Measurements from ENCODE around the gene FBXW4.
"Not testable (repeated sequence)": the region's sequence is repeated elsewhere in the genome, so short reads cannot be mapped to it uniquely, and the experiment has no call there.

The FBXW4 gene

GRCh38 chr10:101607124-101607523 lies 87.8 kb downstream of the FBXW4 start:
- TF ChIP-seq CTCF (IDR thresholded peaks at IDR 0.05; ENCODE audit: borderline replicate concordance, control extremely low read depth, extremely low read depth, insufficient read depth, missing control alignments), result no peak
- DNase-seq (ENCODE audit: low spot score), result no peak
- in situ Hi-C loops (cut with MboI; ENCODE audit: low sequenced_read_pairs, unreplicated experiment), result loop anchor here (5.0 to 10.0 kb wide), 2 partner anchors 175 to 468 kb away; partner anchors contain the start of gene NPM3

- in situ Hi-C loops (cut with MboI; ENCODE audit: low sequenced_read_pairs, unreplicated experiment), result loop anchor here (10.0 kb wide), 1 partner anchor 472 kb away; no protein-coding TSS in a partner anchor
Observed at GRCh38 chr10:101602761-101603398, 92.1 kb downstream of the FBXW4 start.

GRCh38 chr10:101601541-101601940 lies 93.4 kb downstream of the FBXW4 start:
- no peak for TF ChIP-seq CTCF (IDR thresholded peaks at IDR 0.05; ENCODE audit: borderline replicate concordance, control extremely low read depth, extremely low read depth, insufficient read depth, missing control alignments)
- no peak for DNase-seq (ENCODE audit: low spot score)

More at GRCh38 chr10:101602761-101603398, 92.1 kb downstream of the FBXW4 start:
- DNase-seq (ENCODE audit: low spot score), result peak; percentile 88
- peak; percentile 97 for TF ChIP-seq CTCF (IDR thresholded peaks at IDR 0.05; ENCODE audit: borderline replicate concordance, control extremely low read depth, extremely low read depth, insufficient read depth, missing control alignments)

GRCh38 chr10:101597091-101597900 lies 97.7 kb downstream of the FBXW4 start:
- in situ Hi-C loops (cut with MboI; ENCODE audit: low sequenced_read_pairs, unreplicated experiment), result no loop called here
- TF ChIP-seq CTCF (IDR thresholded peaks at IDR 0.05; ENCODE audit: borderline replicate concordance, control extremely low read depth, extremely low read depth, insufficient read depth, missing control alignments), result no peak
- DNase-seq (ENCODE audit: low spot score), result no peak

More at GRCh38 chr10:101601541-101601940, 93.4 kb downstream of the FBXW4 start:
- in situ Hi-C loops (cut with MboI; ENCODE audit: low sequenced_read_pairs, unreplicated experiment), result loop anchor here (10.0 kb wide), 1 partner anchor 473 kb away; no protein-coding TSS in a partner anchor

- in situ Hi-C loops (cut with MboI; ENCODE audit: low sequenced_read_pairs, unreplicated experiment), result no loop called here
- no peak for DNase-seq (ENCODE audit: low spot score)
- TF ChIP-seq CTCF (IDR thresholded peaks at IDR 0.05; ENCODE audit: borderline replicate concordance, control extremely low read depth, extremely low read depth, insufficient read depth, missing control alignments), result no peak
Observed at GRCh38 chr10:101595591-101596433, 99.2 kb downstream of the FBXW4 start.

GRCh38 chr10:101593331-101593730 lies 101.6 kb downstream of the FBXW4 start:
- DNase-seq (ENCODE audit: low spot score); in situ Hi-C loops (cut with MboI; ENCODE audit: low sequenced_read_pairs, unreplicated experiment): not testable (repeated sequence)
